Thoracic aorta (tissue), 2 donors: ENCODE measurements around the gene DGKB. TPM values are rescaled to one million over a fixed set of nuclear protein-coding genes. Genes with fewer than 3 reads are reported as not detected.

Experiments used
- ATAC-seq: fragments of 150-250 bp; one replicate; pipeline ENCODE4 v1.8.0; 2017; ENCODE audit warnings: low read depth; ENCODE audit not compliant: insufficient number of reproducible peaks, low FRiP score
- DNase-seq: peaks from one replicate; pipeline ENCODE4 v3.0.0-alpha.2; 2020; ENCODE audit warnings: low spot score
- H3K27ac ChIP-seq, 2 donors: fragments of 200-600 bp; sonication (generic); 1 replicate in 1 of 2; 2 replicates in 1 of 2; pipeline ENCODE4 v1.5.1; 2016; ENCODE audit warnings: mild to moderate bottlenecking in 2 of 2, moderate library complexity in 2 of 2
- H3K27me3 ChIP-seq: fragments of 200-600 bp; sonication (generic); replicated peaks from 2 replicates; pipeline ENCODE4 v1.6.0; 2016; ENCODE audit warnings: mild to moderate bottlenecking; ENCODE audit not compliant: insufficient read depth
- H3K36me3 ChIP-seq: fragments of 200-600 bp; sonication (generic); one replicate; pipeline ENCODE4 v1.5.1; 2016
- H3K4me1 ChIP-seq, 2 donors: fragments of 200-600 bp; sonication (generic); 1 replicate in 1 of 2; 2 replicates in 1 of 2; pipeline versions ENCODE4 v1.5.1 to v1.6.0; 2016; ENCODE audit warnings: low read depth in 2 of 2, mild to moderate bottlenecking in 1 of 2; ENCODE audit not compliant: control insufficient read depth in 1 of 2
- H3K4me3 ChIP-seq: fragments of 200-600 bp; sonication (generic); 2 replicates; pipeline ENCODE4 v1.5.1; 2016; ENCODE audit warnings: mild to moderate bottlenecking
- H3K9me3 ChIP-seq: fragments of 200-600 bp; sonication (generic); 2 replicates; pipeline ENCODE4 v1.5.1; 2016
- CTCF ChIP-seq: fragments of 200-600 bp; sonication (generic); IDR thresholded peaks from one replicate; pipeline ENCODE4 v1.5.1; 2019; ENCODE audit warnings: antibody characterized with exemption
- total RNA-seq, 2 donors: library from RNA; depleted of rRNA; stranded (reverse); fragments of >200 nt; gene quantifications; one replicate each; pipeline versions ENCODE4 v1.1.0 to v1.2.3, GENCODE V29; 2016

DGKB gene
- total RNA-seq, 2 donors from 2014 or later, result 0.56 TPM; not detected in 1

- no peak for TF ChIP-seq CTCF
- H3K27ac ChIP-seq, result no peak overlapping the region
- no peaks in the 10 kb centered on the region for H3K36me3 ChIP-seq
- ATAC-seq (no peak), DNase-seq (no peak)
- no peaks in the 10 kb centered on the region for H3K27me3 ChIP-seq
- no peak overlapping the region for H3K4me3 ChIP-seq
- peaks cover 4% of the 10 kb centered on the region for H3K9me3 ChIP-seq
- no peaks in the 10 kb centered on the region for H3K4me1 ChIP-seq
Measured at GRCh38 chr7:14430926-14431325, 471.6 kb downstream of the DGKB start.

GRCh38 chr7:14425559-14425958, 477.0 kb downstream of the DGKB start:
- H3K4me1 ChIP-seq, result no peaks in the 10 kb centered on the region
- no peak overlapping the region for H3K27ac ChIP-seq
- DNase-seq (no peak), ATAC-seq (no peak)
- no peak overlapping the region for H3K4me3 ChIP-seq
- no peaks in the 10 kb centered on the region for H3K27me3 ChIP-seq
- no peaks in the 10 kb centered on the region for H3K36me3 ChIP-seq
- peaks cover 4% of the 10 kb centered on the region for H3K9me3 ChIP-seq
- no peak for TF ChIP-seq CTCF

- H3K27ac ChIP-seq, result no peak overlapping the region
- H3K27me3 ChIP-seq, result no peaks in the 10 kb centered on the region
- no peak for DNase-seq
- no peak overlapping the region for H3K4me3 ChIP-seq
- peaks cover 4% of the 10 kb centered on the region for H3K9me3 ChIP-seq
- H3K36me3 ChIP-seq, result no peaks in the 10 kb centered on the region
- no peak for ATAC-seq
- no peak for TF ChIP-seq CTCF
- H3K4me1 ChIP-seq, result no peaks in the 10 kb centered on the region
Measured at GRCh38 chr7:14424675-14425074, 477.9 kb downstream of the DGKB start.

GRCh38 chr7:14420768-14421167, 481.8 kb downstream of the DGKB start:
- TF ChIP-seq CTCF, result no peak

GRCh38 chr7:14419531-14419930, 483.0 kb downstream of the DGKB start:
- no peaks in the 10 kb centered on the region for H3K4me1 ChIP-seq
- no peak overlapping the region for H3K27ac ChIP-seq
- TF ChIP-seq CTCF, result no peak
- no peaks in the 10 kb centered on the region for H3K27me3 ChIP-seq
- no peak for DNase-seq
- no peak overlapping the region for H3K4me3 ChIP-seq
- ATAC-seq, result no peak
- no peaks in the 10 kb centered on the region for H3K9me3 ChIP-seq
- no peaks in the 10 kb centered on the region for H3K36me3 ChIP-seq

More at GRCh38 chr7:14420768-14421167, 481.8 kb downstream of the DGKB start:
- H3K27ac ChIP-seq, result no peak overlapping the region
- H3K4me3 ChIP-seq, result no peak overlapping the region
- ATAC-seq (no peak), DNase-seq (no peak)
- H3K4me1 ChIP-seq, result no peaks in the 10 kb centered on the region
- H3K36me3 ChIP-seq, result no peaks in the 10 kb centered on the region
- no peaks in the 10 kb centered on the region for H3K27me3 ChIP-seq
- H3K9me3 ChIP-seq, result no peaks in the 10 kb centered on the region
